Neural progenitor cell (in vitro differentiated cells): ENCODE results near the gene SNX9. TPM values are rescaled to one million over a fixed set of nuclear protein-coding genes. Genes with fewer than 3 reads are reported as not detected.

Experiments used
- DNase-seq: peaks from one replicate; pipeline ENCODE4 v3.0.0-alpha.2; 2016; ENCODE audit warnings: low spot score
- H2AFZ ChIP-seq: fragments of 200-600 bp; sonication (generic); replicated peaks from 2 replicates; pipeline ENCODE4 v1.6.1; 2016; ENCODE audit warnings: antibody characterized with exemption
- H3F3A ChIP-seq: fragments of 200-600 bp; sonication (generic); 2 replicates; pipeline ENCODE4 v1.6.1; 2016; ENCODE audit warnings: antibody characterized with exemption, low read depth
- H3K27ac ChIP-seq: fragments of 200-600 bp; sonication (generic); 2 replicates; pipeline ENCODE4 v1.5.1; 2016; ENCODE audit warnings: mild to moderate bottlenecking
- H3K27me3 ChIP-seq: fragments of 200-600 bp; sonication (generic); 2 replicates; pipeline ENCODE4 v1.6.1; 2016; ENCODE audit warnings: mild to moderate bottlenecking, moderate library complexity
- H3K36me3 ChIP-seq: fragments of 200-600 bp; sonication (generic); 2 replicates; pipeline ENCODE4 v1.5.1; 2016
- H3K4me1 ChIP-seq: fragments of 200-600 bp; sonication (generic); 2 replicates; pipeline ENCODE4 v1.6.1; 2016; ENCODE audit warnings: mixed run types
- H3K4me2 ChIP-seq: fragments of 200-600 bp; sonication (generic); 2 replicates; pipeline ENCODE4 v1.6.1; 2016
- H3K4me3 ChIP-seq: fragments of 200-600 bp; sonication (generic); 2 replicates; pipeline ENCODE4 v1.5.1; 2016
- H3K79me2 ChIP-seq: fragments of 200-600 bp; sonication (generic); 2 replicates; pipeline ENCODE4 v1.6.1; 2016; ENCODE audit warnings: low read depth
- H3K9ac ChIP-seq: fragments of 200-600 bp; sonication (generic); 2 replicates; pipeline ENCODE4 v1.6.1; 2016
- H3K9me3 ChIP-seq: fragments of 200-600 bp; sonication (generic); 2 replicates; pipeline ENCODE4 v1.5.1; 2016; ENCODE audit warnings: low read depth
- H4K20me1 ChIP-seq: fragments of 200-600 bp; sonication (generic); 2 replicates; pipeline ENCODE4 v1.6.1; 2016; ENCODE audit warnings: low read depth
- H3K27ac Mint-ChIP-seq: 3 replicates; pipeline ENCODE4 v1.8.0; 2021; ENCODE audit warnings: mixed read lengths
- H3K27me3 Mint-ChIP-seq: 2 replicates; pipeline ENCODE4 v1.8.0; 2022; ENCODE audit warnings: low read depth, mild to moderate bottlenecking, inconsistent platforms, moderate library complexity, mixed read lengths; ENCODE audit not compliant: insufficient read depth
- H3K36me3 Mint-ChIP-seq: 3 replicates; pipeline ENCODE4 v1.8.0; 2021; ENCODE audit warnings: mixed read lengths
- H3K4me1 Mint-ChIP-seq: 3 replicates; pipeline ENCODE4 v1.8.0; 2021; ENCODE audit warnings: mixed read lengths
- H3K4me3 Mint-ChIP-seq: 3 replicates; pipeline ENCODE4 v1.8.0; 2021; ENCODE audit warnings: mild to moderate bottlenecking, moderate library complexity, mixed read lengths
- H3K9me3 Mint-ChIP-seq: 3 replicates; pipeline ENCODE4 v1.8.0; 2020; ENCODE audit warnings: mixed read lengths
- EZH2 ChIP-seq: fragments of 200-600 bp; sonication (generic); IDR thresholded peaks from 2 replicates; pipeline ENCODE4 v1.6.1; 2017; ENCODE audit warnings: antibody characterized with exemption, mild to moderate bottlenecking, moderate library complexity
- EZH2phosphoT487 ChIP-seq: fragments of 200-600 bp; sonication (generic); IDR thresholded peaks from 2 replicates; pipeline ENCODE4 v1.6.1; 2017; ENCODE audit warnings: antibody characterized with exemption
- total RNA-seq: library from RNA; depleted of rRNA; stranded (reverse); fragments of >200 nt; gene quantifications from 2 replicates; pipeline ENCODE4 v1.2.3, GENCODE V29; 2015; ENCODE audit warnings: low replicate concordance
- TF ChIP-seq, protein P1 (sequence below): fragments of 200-600 bp; sonication (generic); IDR thresholded peaks from 2 replicates; pipeline ENCODE4 v1.5.1; 2017; ENCODE audit warnings: antibody characterized with exemption, mild to moderate bottlenecking

The SNX9 gene
- total RNA-seq, 1 donor from 2014 or later = 17.8 TPM

DNA sequence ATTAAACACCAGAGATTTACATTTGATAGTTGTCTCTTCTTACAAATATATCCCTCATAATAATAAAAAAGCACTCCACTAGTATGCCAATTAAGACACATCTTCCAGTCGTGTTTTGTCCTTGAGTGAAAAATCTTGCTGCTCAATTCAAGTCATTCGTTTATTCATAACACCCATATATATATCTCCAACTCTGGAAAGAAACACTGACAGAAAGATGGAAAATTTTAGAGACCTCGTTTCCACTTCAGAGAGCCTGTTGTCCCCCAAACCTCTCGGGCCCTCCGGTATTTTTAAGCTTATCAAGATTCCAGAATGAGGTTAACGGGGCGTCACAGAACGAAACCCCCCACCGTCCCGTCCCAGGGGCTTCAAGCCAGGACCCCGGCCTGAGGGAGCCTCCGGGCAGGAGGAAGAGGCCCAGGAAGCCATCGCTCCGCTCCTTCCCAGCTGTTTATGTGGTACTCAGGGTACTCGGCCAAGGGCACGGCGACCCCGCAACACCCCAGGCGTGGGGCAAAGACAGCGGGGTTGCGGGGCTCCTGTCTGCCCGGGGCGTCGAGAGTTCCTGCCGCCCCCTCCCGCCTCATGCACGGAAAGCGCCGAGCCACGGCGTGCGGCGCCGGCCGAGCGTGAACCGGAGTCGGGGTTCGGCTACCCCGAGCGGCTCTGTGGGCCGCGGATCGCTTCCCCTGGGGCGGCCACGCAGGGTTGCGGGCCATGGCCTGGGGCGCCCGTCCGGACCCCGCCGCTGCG is 623 bp upstream of the SNX9 start:
- Histone ChIP-seq H3K27ac (no peak overlapping the region), H3K4me3 (peak overlapping the region; percentile 71), H3K4me2 (peak overlapping the region; percentile 80), H4K20me1 (peaks cover 5% of the 10 kb centered on the region), H3K9me3 (no peaks in the 10 kb centered on the region), H3K4me1 (peaks cover 14% of the 10 kb centered on the region), H3F3A (peaks cover 39% of the 10 kb centered on the region), H3K79me2 (peaks cover 31% of the 10 kb centered on the region), H2AFZ (peak overlapping the region; percentile 84), H3K27me3 (peaks cover 30% of the 10 kb centered on the region), H3K9ac (no peak overlapping the region), H3K36me3 (no peaks in the 10 kb centered on the region)
- H3K4me1 Mint-ChIP-seq = peaks cover 31% of the 10 kb centered on the region
- peak; percentile 52 for DNase-seq
- H3K27me3 Mint-ChIP-seq = peaks cover 8% of the 10 kb centered on the region
- H3K9me3 Mint-ChIP-seq = peaks cover 7% of the 10 kb centered on the region
- TF ChIP-seq EZH2 = peak; percentile 70
- TF ChIP-seq, protein P1, sequence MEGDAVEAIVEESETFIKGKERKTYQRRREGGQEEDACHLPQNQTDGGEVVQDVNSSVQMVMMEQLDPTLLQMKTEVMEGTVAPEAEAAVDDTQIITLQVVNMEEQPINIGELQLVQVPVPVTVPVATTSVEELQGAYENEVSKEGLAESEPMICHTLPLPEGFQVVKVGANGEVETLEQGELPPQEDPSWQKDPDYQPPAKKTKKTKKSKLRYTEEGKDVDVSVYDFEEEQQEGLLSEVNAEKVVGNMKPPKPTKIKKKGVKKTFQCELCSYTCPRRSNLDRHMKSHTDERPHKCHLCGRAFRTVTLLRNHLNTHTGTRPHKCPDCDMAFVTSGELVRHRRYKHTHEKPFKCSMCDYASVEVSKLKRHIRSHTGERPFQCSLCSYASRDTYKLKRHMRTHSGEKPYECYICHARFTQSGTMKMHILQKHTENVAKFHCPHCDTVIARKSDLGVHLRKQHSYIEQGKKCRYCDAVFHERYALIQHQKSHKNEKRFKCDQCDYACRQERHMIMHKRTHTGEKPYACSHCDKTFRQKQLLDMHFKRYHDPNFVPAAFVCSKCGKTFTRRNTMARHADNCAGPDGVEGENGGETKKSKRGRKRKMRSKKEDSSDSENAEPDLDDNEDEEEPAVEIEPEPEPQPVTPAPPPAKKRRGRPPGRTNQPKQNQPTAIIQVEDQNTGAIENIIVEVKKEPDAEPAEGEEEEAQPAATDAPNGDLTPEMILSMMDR = no peak
- peak overlapping the region; percentile 86 for H3K4me3 Mint-ChIP-seq
- H3K27ac Mint-ChIP-seq = peak overlapping the region; percentile 25
- H3K36me3 Mint-ChIP-seq = peaks cover 3% of the 10 kb centered on the region

DNA sequence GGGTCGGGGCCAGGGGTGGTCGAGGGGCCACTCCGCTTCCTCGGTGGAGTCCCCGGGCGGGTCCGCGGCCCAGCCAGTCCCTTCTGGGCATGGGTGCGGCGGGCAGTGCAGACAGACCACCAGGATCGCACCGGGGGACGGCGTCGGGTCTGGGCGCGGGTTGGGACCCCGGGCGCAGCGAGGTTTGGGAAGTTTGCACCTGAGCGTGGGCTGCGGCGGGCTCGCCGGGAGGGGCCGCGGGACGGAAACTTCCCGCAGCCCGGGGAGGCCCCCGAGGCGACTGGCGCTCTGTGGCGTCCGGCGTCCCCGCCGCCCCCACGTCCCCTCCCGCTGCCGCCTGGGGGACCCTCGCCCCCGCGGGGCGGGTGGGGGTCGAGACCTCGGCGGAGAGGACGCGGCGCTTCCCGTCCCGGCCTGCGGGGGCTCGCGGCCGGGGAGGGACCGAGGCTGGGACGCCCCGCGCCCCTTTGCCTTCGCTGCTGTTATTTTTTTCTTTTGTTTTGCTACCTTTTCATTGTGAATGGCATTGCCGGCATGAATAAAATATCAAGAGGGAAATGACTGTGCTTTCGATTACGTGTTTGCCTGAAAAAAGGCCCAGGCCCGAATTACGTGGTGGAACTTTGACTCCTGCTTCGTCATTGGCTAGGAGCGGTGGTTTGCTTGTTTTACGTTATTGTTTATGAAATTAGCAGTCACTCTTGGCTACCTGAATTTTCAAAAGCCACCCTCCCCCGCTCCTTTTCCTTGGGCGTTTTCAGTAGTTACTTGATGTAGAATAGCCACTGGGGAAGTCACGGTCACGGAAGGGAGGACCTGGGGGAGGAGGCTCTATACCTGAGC is 703 bp downstream of the SNX9 start:
- Histone ChIP-seq H3K36me3 (no peaks in the 10 kb centered on the region), H3K27me3 (peaks cover 30% of the 10 kb centered on the region), H3K4me1 (peaks cover 19% of the 10 kb centered on the region), H3K9ac (peak overlapping the region; percentile 29), H3F3A (peaks cover 47% of the 10 kb centered on the region), H3K79me2 (peaks cover 45% of the 10 kb centered on the region), H3K27ac (no peak overlapping the region), H3K4me2 (peak overlapping the region; percentile 82), H2AFZ (peak overlapping the region; percentile 64), H4K20me1 (peaks cover 5% of the 10 kb centered on the region), H3K9me3 (no peaks in the 10 kb centered on the region), H3K4me3 (peak overlapping the region; percentile 71)
- Mint-ChIP-seq H3K27me3 (peaks cover 10% of the 10 kb centered on the region), H3K36me3 (peaks cover 6% of the 10 kb centered on the region), H3K4me1 (peaks cover 34% of the 10 kb centered on the region), H3K9me3 (peaks cover 7% of the 10 kb centered on the region), H3K4me3 (peak overlapping the region; percentile 99), H3K27ac (peak overlapping the region; percentile 100)
- peak; percentile 52 for DNase-seq
- TF ChIP-seq, protein P1 = peak; percentile 22
- no peak for TF ChIP-seq EZH2

DNA sequence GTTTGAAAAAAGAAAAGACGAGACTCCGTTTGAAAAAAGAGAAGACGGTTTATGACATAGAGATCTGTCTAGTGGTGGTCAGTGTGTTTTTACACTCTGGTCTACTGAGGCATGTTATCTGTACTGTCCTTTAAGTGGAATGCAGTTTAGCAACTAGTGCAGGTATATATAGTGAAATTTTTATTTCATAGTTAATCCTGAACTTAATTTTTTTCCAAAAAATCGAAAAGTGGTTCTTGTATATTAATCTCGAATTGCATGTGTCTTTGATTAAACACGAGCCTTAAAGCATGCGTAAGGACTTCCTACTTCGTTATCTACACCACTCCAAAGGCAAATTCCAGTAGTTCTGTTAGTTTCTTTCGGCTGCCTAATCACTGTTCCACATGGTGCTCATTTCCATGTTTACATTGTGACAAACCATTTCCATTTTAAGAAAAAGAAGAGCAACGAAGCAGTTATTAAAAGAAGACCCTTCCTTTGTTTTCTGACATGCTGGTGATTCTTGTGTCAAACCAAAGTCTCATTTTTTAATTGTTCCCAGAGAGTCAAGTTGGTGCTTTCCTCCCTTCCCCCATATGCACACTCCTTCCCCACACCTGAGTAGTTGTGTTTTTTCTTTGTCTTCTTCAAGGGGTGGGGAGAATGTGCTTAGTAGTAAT is 2.3 kb downstream of the SNX9 start:
- H4K20me1 ChIP-seq = peaks cover 5% of the 10 kb centered on the region
- H3K4me3 ChIP-seq = no peak overlapping the region
- H3K4me2 ChIP-seq = peak overlapping the region; percentile 82
- peaks cover 45% of the 10 kb centered on the region for H3F3A ChIP-seq
- H3K27me3 ChIP-seq = peaks cover 30% of the 10 kb centered on the region
- peaks cover 31% of the 10 kb centered on the region for H3K4me1 Mint-ChIP-seq
- H3K36me3 Mint-ChIP-seq = peaks cover 18% of the 10 kb centered on the region
- H3K4me3 Mint-ChIP-seq = peak overlapping the region; percentile 99
- no peak overlapping the region for H2AFZ ChIP-seq
- H3K27ac ChIP-seq = no peak overlapping the region
- DNase-seq = no peak
- peaks cover 26% of the 10 kb centered on the region for H3K4me1 ChIP-seq
- H3K9me3 Mint-ChIP-seq = peaks cover 17% of the 10 kb centered on the region
- H3K36me3 ChIP-seq = no peaks in the 10 kb centered on the region
- H3K27ac Mint-ChIP-seq = no peak overlapping the region
- no peak overlapping the region for H3K9ac ChIP-seq
- no peaks in the 10 kb centered on the region for H3K9me3 ChIP-seq
- H3K27me3 Mint-ChIP-seq = peaks cover 10% of the 10 kb centered on the region
- H3K79me2 ChIP-seq = peaks cover 61% of the 10 kb centered on the region
- TF ChIP-seq EZH2phosphoT487 = no peak
- TF ChIP-seq, protein P1 = no peak
- TF ChIP-seq EZH2 = no peak
